ENCODE data around the gene SLC28A2.
"Not testable (repeated sequence)": the region's sequence is repeated elsewhere in the genome, so short reads cannot be mapped to it uniquely, and the experiment has no call there.

The SLC28A2 gene

GRCh38 chr15:45259796-45260195, 7.8 kb downstream of the SLC28A2 start:
- DNase-seq (ENCODE audit: low read depth in 2 of 2) = no peak

- no peak for DNase-seq (ENCODE audit: low read depth in 2 of 2)
Observed at GRCh38 chr15:45262906-45263461, 10.9 kb downstream of the SLC28A2 start.

- DNase-seq (ENCODE audit: low read depth in 2 of 2) = no peak
Observed at GRCh38 chr15:45263854-45264253, 11.8 kb downstream of the SLC28A2 start.

DNA sequence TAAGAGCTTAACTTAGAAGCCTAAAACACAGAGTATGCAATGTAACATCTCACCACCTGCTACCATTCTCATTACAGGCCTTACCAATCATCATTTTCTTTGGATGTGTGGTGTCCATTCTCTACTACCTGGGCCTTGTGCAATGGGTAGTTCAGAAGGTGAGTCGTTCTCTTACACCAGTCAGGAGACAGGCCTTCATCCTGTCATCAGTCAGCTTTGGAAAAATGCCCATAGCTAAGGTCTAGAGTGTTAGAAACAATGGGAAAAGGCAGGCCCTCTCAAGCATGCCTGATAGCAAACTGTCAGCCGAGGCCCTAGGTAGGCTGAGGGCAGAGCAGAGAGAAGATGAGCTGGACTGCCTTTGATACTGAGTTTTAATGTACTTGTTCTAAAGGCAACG, 13.5 kb downstream of the SLC28A2 start:
- DNase-seq (ENCODE audit: low read depth in 2 of 2) = no peak

GRCh38 chr15:45268135-45268534, 16.1 kb downstream of the SLC28A2 start:
- DNase-seq (ENCODE audit: low read depth in 2 of 2) = no peak

- no peak for DNase-seq (ENCODE audit: low read depth in 2 of 2)
Observed at GRCh38 chr15:45274636-45275380, 22.8 kb downstream of the SLC28A2 start.

DNA sequence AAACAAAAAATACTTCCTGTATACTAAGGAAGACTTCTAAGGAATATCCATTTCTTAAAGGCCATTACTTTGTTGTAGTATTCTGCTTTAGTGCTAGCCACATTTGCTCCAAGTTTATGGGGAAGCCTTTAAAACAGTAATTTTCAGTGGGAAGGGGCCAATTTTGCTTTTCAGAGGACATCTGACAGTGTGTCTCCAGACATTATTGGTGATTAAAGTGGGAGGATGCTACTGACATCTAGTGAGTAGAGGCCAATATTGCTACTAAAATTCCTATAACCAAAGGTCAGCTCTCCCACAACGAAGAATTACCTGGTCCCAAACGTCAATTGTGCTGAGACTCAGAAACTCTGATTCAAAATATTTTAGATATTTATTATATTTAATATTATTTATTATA, 24.8 kb downstream of the SLC28A2 start:
- peak in 1 of 2 experiments; percentile 15 for DNase-seq (ENCODE audit: low read depth in 2 of 2)

- peak; percentile 91 to 93 for DNase-seq (ENCODE audit: low read depth in 2 of 2)
Observed at GRCh38 chr15:45279024-45279698, 27.1 kb downstream of the SLC28A2 start.

DNA sequence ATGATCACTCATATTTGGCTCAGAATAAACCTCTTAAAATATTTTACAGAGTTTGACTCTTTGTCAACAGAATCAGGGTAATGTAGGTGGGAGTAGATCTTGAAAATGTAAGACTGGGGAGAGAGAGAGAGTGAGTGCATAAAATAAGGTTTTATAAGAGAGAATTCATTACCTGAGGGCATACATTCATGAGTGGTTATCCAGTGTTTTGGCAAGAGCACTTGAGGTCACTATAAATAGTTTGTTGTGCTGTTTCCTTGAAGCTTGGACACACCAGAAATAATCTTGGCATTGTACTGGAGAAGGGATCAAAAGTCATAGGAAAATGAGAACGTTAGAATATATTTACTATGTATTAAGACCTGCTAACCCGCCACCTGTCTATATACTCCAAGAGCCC, 33.4 kb downstream of the SLC28A2 start:
- DNase-seq (ENCODE audit: low read depth in 2 of 2) = no peak

- DNase-seq (ENCODE audit: low read depth in 2 of 2) = no peak
Observed at GRCh38 chr15:45287390-45287956, 35.4 kb downstream of the SLC28A2 start.

DNA sequence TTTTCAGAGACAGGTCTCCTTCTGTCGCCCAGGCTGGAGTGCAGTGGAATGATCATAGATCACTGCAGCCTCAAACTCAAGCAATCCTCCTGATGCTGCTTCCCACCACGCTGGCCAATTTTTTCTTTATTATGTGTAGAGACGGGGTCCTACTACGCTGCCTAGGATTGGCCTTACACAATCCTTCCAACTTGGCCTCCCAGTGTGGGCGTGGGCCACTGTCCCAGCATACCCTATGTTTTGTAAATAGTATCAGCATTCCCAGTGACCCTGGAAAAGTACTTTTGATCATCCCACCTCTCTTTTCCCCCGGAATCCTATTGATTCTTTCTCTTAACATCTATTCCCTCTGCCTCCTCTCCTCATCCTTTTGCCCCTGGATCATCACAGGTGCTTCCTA, 36.9 kb downstream of the SLC28A2 start:
- no peak for DNase-seq (ENCODE audit: low read depth in 2 of 2)

DNA sequence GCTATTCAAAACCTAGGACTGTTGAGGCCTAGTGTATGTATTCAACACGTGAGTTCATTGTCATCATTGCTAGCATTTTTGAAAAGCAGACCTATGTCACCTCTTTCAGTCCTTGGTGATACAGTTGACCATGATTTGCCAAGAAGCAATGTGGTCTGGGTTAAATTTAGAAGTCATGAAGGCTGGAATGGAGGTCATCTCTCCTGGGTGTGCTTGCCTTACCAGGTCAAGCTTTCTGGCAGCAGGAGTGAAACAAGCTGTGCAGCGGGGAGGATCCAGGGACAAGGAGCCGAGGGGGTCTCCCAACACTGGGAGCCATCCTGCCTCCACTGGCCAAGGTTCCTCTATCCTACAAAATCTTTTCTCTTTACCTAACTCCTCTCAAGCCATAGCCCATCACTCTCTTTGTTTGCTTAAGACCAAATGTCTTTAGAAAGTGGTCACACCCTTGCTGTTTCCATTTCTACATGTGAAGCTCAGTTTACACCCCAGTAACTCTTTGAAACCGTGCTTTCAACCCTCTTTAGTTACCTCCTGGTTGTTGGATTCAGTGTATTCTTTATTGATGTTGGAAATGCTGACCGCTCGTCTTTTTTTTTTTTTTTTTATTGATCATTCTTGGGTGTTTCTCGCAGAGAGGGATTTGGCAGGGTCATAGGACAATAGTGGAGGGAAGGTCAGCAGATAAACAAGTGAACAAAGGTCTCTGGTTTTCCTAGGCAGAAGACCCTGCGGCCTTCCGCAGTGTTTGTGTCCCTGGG, 40.0 kb downstream of the SLC28A2 start:
- no peak for DNase-seq (ENCODE audit: low read depth in 2 of 2)

GRCh38 chr15:45293326-45293725, 41.3 kb downstream of the SLC28A2 start:
- DNase-seq (ENCODE audit: low read depth in 2 of 2) = not testable (repeated sequence)

GRCh38 chr15:45298964-45299378, 46.9 kb downstream of the SLC28A2 start:
- not testable (repeated sequence) for DNase-seq (ENCODE audit: low read depth in 2 of 2)

DNA sequence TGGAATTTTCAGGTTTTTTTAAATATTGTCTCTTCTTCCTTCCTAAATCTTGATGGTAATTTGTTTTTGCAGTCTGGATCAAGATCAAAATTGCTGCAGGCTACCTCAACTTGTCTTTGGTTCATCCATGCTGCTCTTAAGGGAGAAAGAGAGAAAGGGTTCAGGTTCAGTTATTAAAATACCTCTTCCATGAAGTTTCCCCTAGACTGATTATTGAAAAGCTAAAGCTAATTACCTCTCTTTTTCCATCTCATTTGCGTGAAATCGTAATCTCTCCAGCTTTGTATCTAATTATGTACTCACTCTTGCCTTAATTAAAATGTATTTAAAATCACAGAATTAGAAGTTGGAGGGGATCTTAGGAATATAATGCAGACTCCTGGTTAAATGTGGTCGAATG, 52.7 kb downstream of the SLC28A2 start:
- DNase-seq (ENCODE audit: low read depth in 2 of 2) = no peak

GRCh38 chr15:45306105-45306504, 54.1 kb downstream of the SLC28A2 start:
- no peak for DNase-seq (ENCODE audit: low read depth in 2 of 2)

DNA sequence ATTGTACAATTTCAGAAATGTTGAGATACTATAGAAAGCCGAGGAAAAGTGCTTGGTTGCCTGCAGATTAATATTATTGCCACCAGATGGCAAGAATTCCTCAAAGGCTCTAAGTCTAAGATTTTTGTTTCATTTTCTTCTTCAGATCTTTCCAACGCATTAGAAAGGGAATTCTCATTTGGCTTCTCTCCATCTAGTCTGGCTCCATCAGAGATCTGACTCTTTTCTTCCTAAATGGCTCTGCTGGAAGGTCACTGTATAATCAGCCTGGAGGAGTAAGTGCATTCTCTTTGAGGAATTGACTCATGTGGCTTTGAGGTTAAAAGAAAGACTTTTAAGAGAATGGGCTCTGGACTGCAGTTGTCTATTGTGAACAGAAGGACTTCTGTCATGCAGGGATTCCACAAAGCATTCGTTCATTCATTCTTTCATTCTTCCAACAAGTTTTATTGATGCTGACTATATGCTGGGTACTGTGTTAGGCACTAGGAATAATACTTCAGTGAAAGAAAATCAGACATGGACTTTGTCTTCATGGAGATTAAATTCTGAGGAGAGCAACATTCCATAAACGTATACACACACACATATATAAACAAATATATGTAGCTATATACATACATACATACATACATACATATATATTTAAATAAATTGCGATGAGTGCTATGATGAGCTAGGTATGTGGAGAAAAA, 55.3 kb downstream of the SLC28A2 start:
- peak; percentile 18 to 19 for DNase-seq (ENCODE audit: low read depth in 2 of 2)

GRCh38 chr15:45314117-45314516, 62.1 kb downstream of the SLC28A2 start:
- DNase-seq (ENCODE audit: low read depth in 2 of 2) = not testable (repeated sequence)

DNA sequence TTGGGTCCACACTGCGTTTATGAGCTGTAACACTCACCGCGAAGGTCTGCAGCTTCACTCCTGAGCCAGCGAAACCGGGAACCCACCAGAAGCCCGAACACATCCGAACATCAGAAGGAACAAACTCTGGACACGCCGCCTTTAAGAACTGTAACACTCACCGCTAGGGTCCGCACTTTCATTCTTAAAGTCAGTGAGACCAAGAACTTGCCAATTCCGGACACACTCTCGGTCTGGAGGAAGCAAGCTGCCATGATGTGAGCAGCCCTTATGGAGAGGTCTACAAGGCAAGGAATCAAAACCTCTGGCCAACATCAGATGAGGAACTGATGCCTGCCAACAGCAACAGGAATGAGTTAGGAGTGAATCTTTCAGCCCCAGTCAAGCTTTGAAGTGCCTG, 62.9 kb downstream of the SLC28A2 start:
- DNase-seq (ENCODE audit: low read depth in 2 of 2) = no peak

GRCh38 chr15:45319472-45320214, 67.6 kb downstream of the SLC28A2 start:
- no peak for DNase-seq (ENCODE audit: low read depth in 2 of 2)

Data from fibroblast of skin of left biceps (primary cell).